ENCODE measurements around the gene SH3BGRL. TPM values are rescaled to one million over a fixed set of nuclear protein-coding genes. Genes with fewer than 3 reads are reported as not detected.

SH3BGRL gene
- total RNA-seq, 1 experiment from 2014 or later = 41.8 TPM

GRCh38 chrX:81206476-81206875 lies 4.6 kb downstream of the SH3BGRL start:
- H3K14ac ChIP-seq (ENCODE audit: insufficient read depth, low read length) = no peak overlapping the region
- no peak overlapping the region for H2AK5ac ChIP-seq (ENCODE audit: insufficient read length, low read length)
- no peaks in the 10 kb centered on the region for H3K27me3 ChIP-seq (ENCODE audit: insufficient read depth, low read length)
- no peak overlapping the region for H3K23ac ChIP-seq (ENCODE audit: insufficient read length, low read depth, low read length)
- no peak overlapping the region for H2BK15ac ChIP-seq (ENCODE audit: low read depth, low read length)
- H3K4ac ChIP-seq (ENCODE audit: low read depth, low read length) = no peak overlapping the region
- no peak overlapping the region for H2BK12ac ChIP-seq (ENCODE audit: insufficient read length, low read depth, low read length)
- no peak overlapping the region for H2BK20ac ChIP-seq (ENCODE audit: low read depth, low read length, poor library complexity, severe bottlenecking)
- Mint-ChIP-seq H3K27ac (no peak overlapping the region), H3K27me3 (ENCODE audit: low read depth) (no peaks in the 10 kb centered on the region; the same call in 1 of the 2 replicates), H3K4me3 (no peak overlapping the region), H3K36me3 (ENCODE audit: insufficient read depth in 1 of 3, low read depth in 3 of 3) (peaks cover 8 to 19% (median 19%) of the 10 kb centered on the region in 3 experiments; a peak in 6 of 7 replicates), H3K4me1 (peaks cover 9 to 13% of the 10 kb centered on the region in 2 experiments; a peak in 3 of 4 replicates), H3K9me3 (peaks cover 60 to 63% of the 10 kb centered on the region in 2 experiments)
- H4K91ac ChIP-seq (ENCODE audit: insufficient read length, low read depth, low read length) = no peak overlapping the region
- DNase-seq = no peak
- H3K23me2 ChIP-seq (ENCODE audit: insufficient read length, low read depth, low read length, poor library complexity, severe bottlenecking) = peaks cover 3% of the 10 kb centered on the region
- H3K79me2 ChIP-seq (ENCODE audit: insufficient read depth, low read length) = peaks cover 4% of the 10 kb centered on the region; the same call in 1 of the 2 replicates
- no peaks in the 10 kb centered on the region for H3K4me1 ChIP-seq (ENCODE audit: insufficient read depth, low read length)
- no peak overlapping the region for H2BK5ac ChIP-seq (ENCODE audit: insufficient read length, low read length)
- H2BK120ac ChIP-seq (ENCODE audit: low read depth, low read length, poor library complexity, severe bottlenecking) = no peak overlapping the region
- H3K18ac ChIP-seq (ENCODE audit: insufficient read length, low read depth, low read length) = no peak overlapping the region
- WGBS (ENCODE audit: extremely low coverage, insufficient read length, low lambda C conversion rate) = no CpG with 5 or more reads among the region's 1 CpG
- H3K27ac ChIP-seq (ENCODE audit: insufficient read length, low read depth, low read length) = no peak overlapping the region
- no peak overlapping the region for H3T11ph ChIP-seq (ENCODE audit: low read length)
- no peak overlapping the region for H2AFZ ChIP-seq (ENCODE audit: low read length)
- H3K4me2 ChIP-seq (ENCODE audit: insufficient read depth, insufficient read length, low read length) = no peak overlapping the region
- no peak for TF ChIP-seq CTCF (conservative IDR thresholded peaks at IDR 0.05)
- no peak overlapping the region for H3K56ac ChIP-seq (ENCODE audit: insufficient read length, low read depth, low read length)
- no peaks in the 10 kb centered on the region for H3K9me3 ChIP-seq (ENCODE audit: control insufficient read depth, low read depth, low read length)
- H4K5ac ChIP-seq (ENCODE audit: insufficient read length, low read depth, low read length) = no peak overlapping the region
- H3K79me1 ChIP-seq (ENCODE audit: insufficient read depth, low read depth, low read length, poor library complexity, severe bottlenecking) = no peaks in the 10 kb centered on the region
- no peaks in the 10 kb centered on the region for H4K20me1 ChIP-seq (ENCODE audit: control insufficient read depth, insufficient read depth, insufficient read length)
- H3K9ac ChIP-seq (ENCODE audit: extremely low read depth, insufficient read length, low read length) = no peak overlapping the region
- no peak overlapping the region for H4K8ac ChIP-seq (replicated peaks; ENCODE audit: insufficient read length, low read depth, low read length)
